HG02623 (cell line): Measurements from ENCODE around the gene ZNF37A.
"Not testable (repeated sequence)": the region's sequence is repeated elsewhere in the genome, so short reads cannot be mapped to it uniquely, and the experiment has no call there.

Source experiments
- ATAC-seq: cut with Tn5 transposase; IDR thresholded peaks from one replicate; pipeline ENCODE4 v1.9.1; 2021; ENCODE audit warnings: moderate library complexity; ENCODE audit not compliant: unreplicated experiment

ZNF37A gene

DNA sequence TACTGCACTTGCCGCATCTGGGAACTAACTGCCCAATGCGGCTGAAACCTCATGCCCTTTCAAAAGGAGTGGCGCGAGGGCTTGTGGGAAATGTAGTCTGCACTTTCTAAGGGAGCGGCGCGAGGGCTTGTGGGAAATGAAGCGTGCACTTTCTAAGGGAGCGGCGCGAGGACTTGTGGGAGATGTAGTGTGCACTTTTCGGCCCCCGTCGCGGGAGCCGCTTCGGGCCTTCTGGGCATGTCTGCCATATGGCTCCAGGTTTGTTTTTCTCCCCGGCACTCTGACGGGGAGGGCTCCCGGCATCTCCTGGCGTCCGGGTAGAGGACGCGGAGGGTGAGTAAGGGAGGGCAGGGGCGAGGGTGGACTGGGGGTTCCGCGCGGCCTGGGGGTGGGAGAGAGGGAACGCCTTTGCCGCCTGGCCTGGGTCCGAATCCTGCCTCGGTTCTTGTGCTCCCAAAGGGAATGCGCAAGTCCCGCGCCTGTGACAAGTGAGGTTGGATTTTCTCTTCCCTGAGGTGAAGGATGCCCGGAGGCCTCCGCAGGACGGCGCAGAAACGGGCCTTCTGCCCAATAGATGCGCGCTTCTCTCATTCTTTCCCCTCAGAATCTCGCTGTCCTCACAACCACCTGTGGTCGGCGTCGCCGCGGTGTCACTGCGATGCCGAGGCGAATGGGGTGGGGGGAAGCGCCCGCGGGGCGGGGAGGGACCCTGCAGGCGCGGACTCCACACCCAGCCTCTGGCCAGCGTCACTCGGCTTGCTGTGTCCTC lies at the start of gene ZNF37A:
Gene ZNF37A, plus strand, starts transcription at position 180 of the 769 bp plus-strand sequence. CDS start 2,281 bp downstream, outside the sequence.
- ATAC-seq = peak; percentile 95

DNA sequence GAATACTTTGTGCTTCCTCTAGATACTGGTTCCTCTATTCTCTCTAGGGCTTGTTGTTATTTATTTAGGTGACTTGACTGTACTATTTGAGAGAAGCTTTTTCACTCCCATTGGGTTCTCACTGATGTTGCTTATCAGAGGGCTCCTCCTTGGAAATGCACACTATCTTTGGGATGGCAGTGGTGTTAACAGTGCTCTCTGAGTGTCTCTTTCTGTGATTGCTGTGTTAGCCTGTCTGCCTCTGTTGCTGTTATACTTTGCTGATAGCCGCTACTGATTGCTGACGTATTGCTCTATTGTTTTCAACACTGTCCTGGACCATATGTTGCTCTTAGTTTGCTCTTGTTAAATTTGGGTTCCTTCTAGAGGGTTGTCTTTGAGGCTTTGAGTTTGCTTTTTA lies 49.0 kb upstream of the ZNF37A start:
- no peak for ATAC-seq

DNA sequence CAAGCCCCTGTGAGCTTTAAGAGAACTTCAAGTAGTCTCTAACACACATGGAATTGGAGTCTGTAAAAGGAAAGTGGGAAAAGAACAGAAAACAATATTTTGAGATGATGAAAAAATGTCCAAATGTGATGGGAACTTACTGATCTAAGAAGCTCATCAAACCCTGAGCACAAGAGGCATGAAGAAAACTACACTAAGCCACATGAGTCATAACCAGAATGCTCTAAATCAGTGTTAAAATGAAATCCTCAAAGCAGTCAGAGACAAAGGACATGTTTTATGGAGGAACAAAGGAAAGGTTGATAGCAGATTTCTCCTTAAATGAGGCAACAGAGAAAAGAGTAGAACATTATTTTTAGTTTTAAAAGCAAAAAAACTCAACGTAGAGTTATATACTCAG lies 46.5 kb upstream of the ZNF37A start:
- no peak for ATAC-seq

DNA sequence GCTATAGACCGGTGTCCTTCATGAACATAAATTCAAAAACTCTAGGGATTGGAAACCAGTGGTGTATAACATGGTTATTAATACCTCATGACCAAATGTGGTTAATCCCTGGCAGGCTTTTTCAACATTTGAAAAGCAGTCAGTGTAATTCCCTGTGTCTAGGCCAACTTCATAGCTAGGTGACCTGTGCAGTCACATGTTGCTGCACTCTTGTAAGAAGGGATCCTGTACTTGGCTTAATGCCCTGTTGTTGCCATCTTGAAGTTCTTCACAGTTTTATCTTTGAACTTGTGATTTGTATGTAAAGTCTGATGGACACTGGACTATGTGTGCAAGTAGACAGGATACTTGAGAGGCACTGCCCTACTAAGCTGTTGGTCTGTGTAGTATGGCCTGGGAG lies 43.9 kb upstream of the ZNF37A start:
- no peak for ATAC-seq

DNA sequence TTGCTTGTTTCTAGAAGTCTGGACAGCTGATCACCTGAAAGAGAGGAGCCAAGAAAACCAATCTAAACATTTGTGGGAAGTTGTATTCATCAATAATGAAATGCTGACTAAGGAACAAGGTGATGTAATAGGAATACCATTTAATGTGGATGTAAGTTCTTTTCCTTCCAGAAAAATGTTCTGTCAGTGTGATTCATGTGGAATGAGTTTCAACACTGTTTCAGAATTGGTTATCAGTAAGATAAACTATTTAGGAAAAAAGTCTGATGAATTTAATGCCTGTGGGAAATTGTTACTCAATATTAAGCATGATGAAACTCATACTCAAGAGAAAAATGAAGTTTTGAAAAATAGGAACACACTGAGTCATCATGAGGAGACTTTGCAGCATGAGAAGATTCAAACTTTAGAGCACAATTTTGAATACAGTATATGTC lies 39.8 kb upstream of the ZNF37A start:
- ATAC-seq = no peak

DNA sequence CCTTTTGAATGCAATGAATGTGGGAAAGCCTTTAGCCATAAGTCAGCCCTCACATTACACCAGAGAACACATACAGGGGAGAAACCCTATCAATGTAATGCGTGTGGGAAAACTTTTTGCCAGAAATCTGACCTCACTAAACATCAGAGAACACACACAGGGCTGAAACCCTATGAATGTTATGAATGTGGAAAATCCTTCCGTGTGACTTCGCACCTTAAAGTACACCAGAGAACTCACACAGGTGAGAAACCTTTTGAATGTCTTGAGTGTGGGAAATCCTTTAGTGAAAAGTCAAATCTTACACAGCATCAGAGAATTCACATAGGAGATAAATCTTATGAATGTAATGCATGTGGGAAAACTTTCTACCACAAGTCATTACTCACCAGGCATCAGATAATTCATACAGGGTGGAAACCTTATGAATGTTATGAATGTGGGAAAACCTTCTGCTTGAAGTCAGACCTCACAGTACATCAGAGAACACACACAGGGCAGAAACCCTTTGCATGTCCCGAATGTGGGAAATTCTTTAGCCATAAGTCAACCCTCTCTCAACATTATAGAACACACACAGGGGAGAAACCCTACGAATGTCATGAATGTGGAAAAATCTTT lies 38.8 kb upstream of the ZNF37A start:
- ATAC-seq = not testable (repeated sequence)

DNA sequence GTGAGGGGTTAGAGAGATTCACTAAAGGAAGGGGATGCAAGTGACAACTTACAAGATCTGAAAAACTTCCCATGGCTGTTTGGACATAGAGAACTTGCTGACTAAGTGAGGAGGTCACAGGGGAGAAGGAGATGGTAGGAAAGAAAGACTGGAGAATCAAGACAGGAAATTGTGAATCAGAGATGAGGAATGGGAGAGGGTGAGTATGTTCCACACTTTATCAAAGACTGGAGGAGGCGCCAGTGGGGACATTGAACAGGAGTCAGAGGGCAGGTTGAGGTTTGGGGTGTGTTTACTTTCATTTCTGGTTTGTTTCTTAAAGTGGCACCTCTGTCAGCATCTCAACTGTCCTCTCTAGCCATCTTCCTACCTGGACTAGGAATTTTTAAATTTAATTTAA lies 24.5 kb upstream of the ZNF37A start:
- ATAC-seq = not testable (repeated sequence)

DNA sequence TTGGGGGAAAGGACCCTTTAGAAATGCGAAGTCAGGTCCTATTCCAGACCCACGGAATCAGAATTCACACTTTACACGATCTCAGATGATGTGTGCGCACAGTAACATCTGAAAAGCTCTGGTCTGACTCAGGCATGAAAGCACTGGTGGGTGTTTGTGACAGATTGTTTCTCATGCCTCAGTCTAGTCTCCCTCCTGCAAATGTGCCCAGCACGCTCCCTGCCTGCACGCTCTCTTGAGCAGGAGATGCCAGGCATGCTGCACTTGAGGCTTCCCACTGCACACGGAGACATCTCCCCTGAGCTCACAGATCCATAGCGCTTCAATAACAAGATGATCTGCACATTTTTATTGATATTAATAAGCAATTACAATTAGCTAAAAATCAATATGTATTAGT lies 23.6 kb upstream of the ZNF37A start:
- no peak for ATAC-seq

DNA sequence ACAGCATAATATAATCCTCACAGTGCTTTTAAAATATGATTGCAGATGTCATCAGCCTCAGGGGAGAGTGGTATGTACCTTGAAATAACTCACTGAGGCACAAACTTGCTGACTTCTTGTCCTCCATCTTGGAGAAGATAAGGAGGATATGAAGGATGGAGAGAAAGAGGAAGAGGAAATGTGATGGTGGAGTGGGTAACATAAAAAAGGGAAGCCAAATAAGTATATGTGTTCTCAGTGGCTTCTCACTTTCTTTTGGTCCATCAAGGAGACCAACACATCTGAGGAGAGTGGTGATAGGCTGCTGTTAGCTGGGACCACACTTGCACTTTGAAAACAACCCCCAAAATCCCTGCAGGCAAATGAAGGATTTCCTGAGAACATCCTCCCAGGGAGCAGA lies 21.6 kb upstream of the ZNF37A start:
- ATAC-seq = no peak

DNA sequence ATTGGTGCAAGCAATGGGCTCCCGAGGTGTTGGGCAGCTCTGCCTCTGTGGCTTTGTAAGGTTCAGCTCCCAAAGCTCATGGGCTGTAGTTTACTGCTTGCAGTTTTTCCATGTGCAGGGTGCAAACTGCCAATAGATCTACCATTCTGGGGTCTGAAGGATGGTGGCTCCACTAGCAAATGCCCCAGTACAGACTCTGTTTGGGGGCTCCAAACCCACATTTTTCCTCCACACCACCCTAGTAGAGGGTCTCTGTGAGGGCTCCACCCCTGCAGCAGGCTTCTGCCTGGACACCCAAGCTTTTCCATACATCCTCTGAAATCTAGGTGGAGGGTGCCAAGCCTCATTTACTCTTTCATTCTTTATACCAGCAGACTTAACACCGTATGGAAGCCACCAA lies 17.4 kb upstream of the ZNF37A start:
- no peak for ATAC-seq

DNA sequence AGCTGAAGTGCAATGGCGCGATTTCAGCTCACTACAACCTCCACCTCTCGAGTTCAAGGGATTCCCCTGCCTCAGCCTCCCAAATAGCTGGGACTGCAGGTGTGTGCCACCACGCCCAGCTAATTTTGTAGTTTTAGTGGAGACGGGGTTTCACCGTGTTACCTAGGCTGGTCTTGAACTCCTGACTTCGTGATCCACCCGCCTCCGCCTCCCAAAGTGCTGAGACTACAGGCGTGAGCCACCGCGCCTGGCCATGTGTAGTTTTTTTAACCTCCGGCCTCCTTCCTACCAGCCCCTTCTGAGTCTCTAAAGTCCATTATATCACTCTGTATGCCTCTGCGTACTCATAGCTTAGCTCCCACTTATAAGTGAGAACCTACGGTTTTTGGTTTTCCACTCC lies 819 bp upstream of the ZNF37A start:
- not testable (repeated sequence) for ATAC-seq

DNA sequence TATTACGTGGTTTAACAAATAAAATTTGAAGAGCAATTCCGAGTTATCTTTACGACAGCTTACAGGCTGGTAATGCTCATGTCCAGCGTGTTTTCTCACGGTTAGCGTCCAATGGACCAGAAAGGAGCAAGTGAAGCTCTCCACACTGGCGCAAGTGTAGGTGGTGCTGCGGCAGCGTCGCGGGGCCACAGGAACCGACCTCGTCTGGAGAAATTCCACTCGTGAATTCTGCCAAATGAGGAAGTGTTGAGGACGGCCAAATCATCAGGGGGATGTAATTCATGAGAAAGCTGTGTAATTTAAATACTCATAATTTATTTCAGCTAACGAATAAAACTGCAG lies 350 bp upstream of the ZNF37A start:
- peak; percentile 21 for ATAC-seq

DNA sequence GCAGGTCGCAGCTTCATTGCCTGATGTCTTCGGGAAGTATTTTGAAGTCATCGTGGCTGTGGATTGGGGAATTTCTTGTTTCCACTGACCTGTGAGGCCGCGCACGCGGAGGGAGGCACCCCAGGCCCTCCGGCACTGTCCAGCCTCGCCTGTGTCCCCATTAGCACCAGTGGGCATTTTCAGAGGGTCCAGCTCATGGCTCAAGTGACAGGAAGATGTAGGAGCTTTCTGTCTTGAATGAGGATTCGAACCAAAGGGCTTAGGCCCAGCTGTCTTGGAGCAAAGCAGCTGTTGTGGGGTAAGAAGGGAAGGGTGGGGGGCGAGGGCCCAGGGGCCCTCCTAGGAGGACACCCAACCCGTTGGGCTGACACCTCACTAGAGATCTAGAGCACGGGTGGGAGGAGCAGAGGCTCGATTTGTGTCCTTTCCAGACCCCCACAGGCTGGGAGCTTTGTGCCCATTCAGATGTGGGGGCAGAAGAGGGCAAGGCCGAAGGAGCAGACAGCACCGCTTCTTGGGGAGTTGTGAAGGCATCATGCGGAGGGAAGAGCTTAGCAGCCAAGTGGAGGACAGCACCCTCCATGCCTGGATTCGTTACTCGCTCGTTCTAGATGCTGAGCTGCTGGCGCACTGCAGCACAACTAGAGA lies 914 bp downstream of the ZNF37A start:
- no peak for ATAC-seq

DNA sequence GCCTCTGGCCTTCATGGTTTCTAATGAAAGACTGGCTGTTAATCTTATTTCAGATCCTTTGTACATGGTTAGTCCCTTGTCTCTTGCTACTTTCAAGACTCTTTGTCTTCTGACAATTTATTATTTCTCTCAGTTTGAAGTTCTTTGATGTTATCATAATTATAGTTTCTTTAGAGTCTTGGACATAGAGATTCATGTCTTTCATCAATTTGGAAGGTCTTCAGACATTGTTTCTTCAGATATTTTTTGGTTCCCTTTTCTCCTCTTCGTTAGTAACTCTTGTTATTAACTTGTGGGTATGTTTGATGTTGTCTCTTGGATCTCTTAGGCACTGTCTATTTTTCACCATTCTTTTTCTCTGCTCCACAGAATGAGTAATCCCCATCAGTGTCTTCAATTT lies 8.7 kb downstream of the ZNF37A start:
- no peak for ATAC-seq

DNA sequence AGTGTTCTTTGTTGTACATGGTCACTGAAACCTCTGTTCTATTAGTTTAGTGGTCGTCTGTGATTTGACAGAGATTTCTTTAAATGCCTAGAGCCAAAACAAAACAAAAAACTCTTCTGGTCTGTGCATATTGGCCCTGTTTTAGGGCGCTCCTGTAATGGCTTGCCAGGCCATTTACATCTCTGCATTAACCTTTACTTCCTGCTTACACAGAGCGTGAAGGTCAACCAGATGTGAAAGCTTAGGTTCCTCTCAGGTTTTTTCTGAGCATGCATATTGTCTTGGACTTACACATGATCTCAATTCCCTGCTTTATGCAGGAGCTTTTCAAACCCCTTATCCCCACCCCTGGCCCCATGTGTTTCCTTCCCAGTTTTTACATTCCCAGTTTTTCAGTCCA lies 9.6 kb downstream of the ZNF37A start:
- ATAC-seq = no peak

DNA sequence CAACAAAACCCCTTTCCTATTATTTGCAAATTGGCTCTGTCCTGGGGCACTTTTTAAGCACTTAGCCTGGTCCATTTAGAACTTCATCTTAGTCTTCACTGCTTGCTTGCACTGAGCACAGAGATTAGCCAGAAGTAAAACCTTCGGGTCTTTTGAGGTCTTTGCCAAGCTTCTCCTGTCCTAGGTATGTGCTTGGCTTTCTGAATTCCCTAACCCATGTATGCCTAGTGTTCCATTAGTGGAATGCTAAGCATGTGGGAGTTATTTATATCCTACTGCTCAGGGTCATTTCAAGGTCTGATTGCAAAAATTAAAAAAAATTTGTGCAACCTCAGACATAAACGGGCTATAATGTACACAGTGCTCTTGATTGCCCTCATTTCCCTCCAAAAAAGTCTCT lies 18.0 kb downstream of the ZNF37A start:
- ATAC-seq = no peak

DNA sequence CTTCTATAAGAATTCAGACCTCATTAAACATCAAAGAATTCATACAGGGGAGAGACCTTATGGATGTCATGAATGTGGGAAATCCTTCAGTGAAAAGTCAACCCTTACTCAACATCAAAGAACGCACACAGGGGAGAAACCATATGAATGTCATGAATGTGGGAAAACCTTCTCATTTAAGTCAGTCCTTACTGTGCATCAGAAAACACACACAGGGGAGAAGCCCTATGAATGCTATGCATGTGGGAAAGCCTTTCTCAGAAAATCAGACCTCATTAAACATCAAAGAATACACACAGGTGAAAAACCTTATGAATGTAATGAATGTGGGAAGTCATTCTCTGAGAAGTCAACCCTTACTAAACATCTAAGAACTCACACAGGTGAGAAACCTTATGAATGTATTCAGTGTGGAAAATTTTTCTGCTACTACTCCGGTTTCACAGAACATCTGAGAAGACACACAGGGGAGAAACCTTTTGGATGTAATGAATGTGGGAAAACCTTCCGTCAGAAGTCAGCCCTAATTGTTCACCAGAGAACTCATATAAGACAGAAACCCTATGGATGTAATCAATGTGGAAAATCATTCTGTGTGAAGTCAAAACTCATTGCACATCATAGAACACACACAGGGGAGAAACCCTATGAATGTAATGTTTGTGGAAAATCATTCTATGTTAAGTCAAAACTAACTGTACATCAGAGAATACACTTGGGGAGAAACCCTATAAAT lies 24.1 kb downstream of the ZNF37A start:
- no peak for ATAC-seq

DNA sequence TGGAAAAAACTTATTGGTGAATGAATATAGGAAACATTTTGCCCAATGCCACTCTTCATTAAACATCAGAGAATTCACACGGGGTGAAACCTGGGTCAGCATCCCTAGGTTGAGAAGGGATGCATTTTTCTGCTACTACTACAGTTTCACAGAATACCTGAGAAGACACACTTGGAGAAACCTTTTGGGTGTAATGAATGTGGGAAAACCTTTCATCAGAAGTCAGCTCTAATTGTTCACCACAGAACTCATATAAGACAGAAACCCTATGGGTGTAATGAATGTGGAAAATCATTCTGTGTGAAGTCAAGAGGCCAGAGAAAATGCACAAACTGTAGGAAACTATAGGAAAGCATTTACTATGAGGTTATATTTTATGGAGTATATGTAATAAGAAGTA lies 24.9 kb downstream of the ZNF37A start:
- ATAC-seq = no peak

DNA sequence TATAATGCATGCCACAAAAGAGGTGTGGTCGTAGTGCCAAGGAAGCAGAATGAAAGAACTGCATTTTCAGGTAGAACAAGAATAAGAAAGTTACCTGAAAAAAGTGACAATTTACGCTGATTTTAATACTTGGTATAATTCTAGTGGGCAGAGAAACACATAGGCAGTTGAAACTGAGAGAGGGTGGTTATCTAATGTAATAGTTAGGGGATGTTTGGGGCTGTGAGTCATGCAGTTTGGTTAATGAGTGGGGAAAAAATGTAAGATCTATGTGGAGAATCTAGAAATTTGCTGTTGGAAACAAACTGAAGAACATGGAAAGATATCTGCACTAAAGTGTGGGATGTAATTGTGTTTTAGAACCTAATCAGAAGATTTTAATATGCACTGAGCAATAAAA lies 33.7 kb downstream of the ZNF37A start:
- no peak for ATAC-seq

DNA sequence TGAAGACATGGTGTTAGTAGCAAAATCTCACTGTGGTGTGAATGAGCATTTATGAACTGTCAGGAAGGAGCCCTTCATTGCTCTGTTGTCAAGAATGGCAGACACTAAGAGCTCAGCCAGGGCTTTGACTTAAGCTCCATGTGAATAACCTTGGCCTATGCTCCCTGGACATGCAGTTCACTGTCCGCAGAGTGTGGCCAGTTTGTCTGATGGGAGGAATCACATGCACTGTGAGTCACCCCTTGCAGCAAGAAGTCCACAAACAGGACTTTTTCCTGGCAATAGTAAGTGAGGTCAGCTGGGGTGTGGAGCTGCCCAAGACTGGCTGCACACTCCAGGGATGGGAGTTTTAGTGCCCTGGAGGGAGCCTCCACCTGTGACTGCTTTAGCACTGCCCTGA lies 49.5 kb downstream of the ZNF37A start:
- no peak for ATAC-seq

DNA sequence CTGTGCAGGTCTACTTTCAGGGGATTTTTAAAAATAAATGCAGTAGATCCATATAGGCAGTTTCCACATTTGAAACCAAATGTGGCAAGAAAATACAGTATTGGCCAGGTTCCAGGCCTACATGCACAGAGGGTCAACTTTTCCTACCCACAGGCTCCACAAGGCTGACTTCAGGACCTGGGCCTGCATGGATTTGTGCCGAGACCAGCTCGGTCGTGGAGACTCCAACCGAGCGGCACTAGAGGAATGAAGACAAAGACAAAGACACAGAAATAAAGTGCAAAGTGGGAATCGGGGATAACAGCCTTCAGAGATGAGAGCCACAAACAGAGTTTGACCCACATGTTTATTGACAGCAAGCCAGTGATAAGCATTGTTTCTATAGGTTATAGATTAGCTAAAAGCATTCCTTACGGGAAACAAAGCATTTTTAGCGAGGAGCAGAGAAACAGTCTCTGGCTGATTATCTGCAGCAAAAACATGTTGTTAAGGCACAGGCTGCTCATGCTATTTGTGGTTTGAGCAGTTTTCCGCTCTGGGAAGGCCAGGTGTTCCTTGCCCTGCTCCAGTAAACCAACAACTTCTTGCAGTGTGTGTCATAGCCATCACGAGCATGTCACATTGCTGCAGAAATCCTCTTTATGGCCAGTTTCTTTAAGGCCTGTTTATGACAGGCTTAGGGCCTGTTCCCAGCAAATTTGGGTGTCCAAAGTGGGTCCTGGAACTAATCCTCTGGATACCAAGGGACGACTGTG lies 52.6 kb downstream of the ZNF37A start:
- no peak for ATAC-seq
